ENCODE data around the gene UNC13C. TPM values are rescaled to one million over a fixed set of nuclear protein-coding genes. Genes with fewer than 3 reads are reported as not detected.

Gene UNC13C
- total and polyA plus RNA-seq, 10 of the 15 experiments (the other 5 are each of a cell fraction or from before 2014, with no cell fraction given) = 9.9 to 81.3 (median 25.0) TPM

DNA sequence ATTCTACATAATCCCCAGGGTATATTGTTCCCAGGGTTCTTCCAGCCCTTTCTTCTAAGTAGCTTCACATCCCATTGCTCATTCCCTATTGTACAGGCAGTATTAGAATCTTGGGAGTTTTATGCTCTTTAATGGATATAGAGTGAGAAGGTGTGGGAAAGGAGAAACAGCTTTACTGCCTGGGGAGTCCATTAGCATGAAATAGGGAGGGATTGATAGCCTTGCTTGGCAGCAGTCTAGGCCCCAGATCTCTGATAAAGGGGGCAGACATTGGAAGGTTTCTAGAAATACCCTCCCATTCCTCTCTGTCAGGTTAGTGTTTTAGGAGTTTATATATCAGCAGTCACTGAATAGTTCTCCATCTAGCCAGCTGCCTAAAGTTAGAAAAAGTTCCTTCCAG lies 334.3 kb downstream of the UNC13C start:
- RAD21 ChIA-PET (ENCODE audit: unreplicated experiment) = interaction anchor here (0.9 to 1.1 kb wide), 4 partner anchors 10 to 23 kb away, joined by 3 read pairs; no protein-coding TSS in a partner anchor
- no peak for FAIRE-seq
- SMC1A ChIA-PET (ENCODE audit: uncharacterized antibody, unreplicated experiment) = interaction anchor here (0.7 to 2.9 kb wide), 8 partner anchors 12 to 171 kb away, joined by 3 to 11 read pairs (median 4); no protein-coding TSS in a partner anchor
- no peaks in the 10 kb centered on the region for H3K79me2 ChIP-seq (ENCODE audit: control insufficient read depth, insufficient read depth, low read length)
- no peak overlapping the region for H2AFZ ChIP-seq (ENCODE audit: control insufficient read depth, low read depth, low read length)
- no peaks in the 10 kb centered on the region for H4K20me1 ChIP-seq (ENCODE audit: control insufficient read depth, insufficient read depth)
- intact Hi-C loops (cut with micrococcal nuclease; ENCODE audit: unreplicated experiment) = no loop called here
- H3K4me3 ChIP-seq = no peak overlapping the region
- CTCF ChIA-PET = interaction anchor here (1.3 kb wide), 2 partner anchors 8 to 33 kb away, joined by 3 to 4 read pairs; no protein-coding TSS in a partner anchor
- H3K9me3 ChIP-seq (replicated peaks; ENCODE audit: control insufficient read depth, insufficient read depth, low read length) = no peaks in the 10 kb centered on the region; the same call in 2 of the 3 replicates
- TF ChIP-seq RAD21 (IDR thresholded peaks at IDR 0.05; ENCODE audit: insufficient read depth, low read depth, low read length) = no peak
- no peak for TF ChIP-seq LARP7 (IDR thresholded peaks at IDR 0.05)
- TF ChIP-seq STAT3 (IDR thresholded peaks at IDR 0.05; ENCODE audit: low read depth, low read length) = no peak
- no peak for TF ChIP-seq MYB (IDR thresholded peaks at IDR 0.05; ENCODE audit: borderline replicate concordance, low read depth, low read length)
- TF ChIP-seq RB1 (IDR thresholded peaks at IDR 0.05; ENCODE audit: borderline replicate concordance) = no peak
- TF ChIP-seq, protein P1, sequence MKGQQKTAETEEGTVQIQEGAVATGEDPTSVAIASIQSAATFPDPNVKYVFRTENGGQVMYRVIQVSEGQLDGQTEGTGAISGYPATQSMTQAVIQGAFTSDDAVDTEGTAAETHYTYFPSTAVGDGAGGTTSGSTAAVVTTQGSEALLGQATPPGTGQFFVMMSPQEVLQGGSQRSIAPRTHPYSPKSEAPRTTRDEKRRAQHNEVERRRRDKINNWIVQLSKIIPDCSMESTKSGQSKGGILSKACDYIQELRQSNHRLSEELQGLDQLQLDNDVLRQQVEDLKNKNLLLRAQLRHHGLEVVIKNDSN (IDR thresholded peaks at IDR 0.05; ENCODE audit: borderline replicate concordance, extremely low read length, insufficient read depth, low read depth, low read length) = no peak
- no peak for TF ChIP-seq TCF3 (IDR thresholded peaks at IDR 0.05; ENCODE audit: borderline replicate concordance, insufficient read depth, low read depth, low read length)
- no peak for TF ChIP-seq RCOR1 (conservative IDR thresholded peaks at IDR 0.05; ENCODE audit: low read depth, low read length)
- TF ChIP-seq HDGF (IDR thresholded peaks at IDR 0.05) = no peak
- TF ChIP-seq, protein P2, sequence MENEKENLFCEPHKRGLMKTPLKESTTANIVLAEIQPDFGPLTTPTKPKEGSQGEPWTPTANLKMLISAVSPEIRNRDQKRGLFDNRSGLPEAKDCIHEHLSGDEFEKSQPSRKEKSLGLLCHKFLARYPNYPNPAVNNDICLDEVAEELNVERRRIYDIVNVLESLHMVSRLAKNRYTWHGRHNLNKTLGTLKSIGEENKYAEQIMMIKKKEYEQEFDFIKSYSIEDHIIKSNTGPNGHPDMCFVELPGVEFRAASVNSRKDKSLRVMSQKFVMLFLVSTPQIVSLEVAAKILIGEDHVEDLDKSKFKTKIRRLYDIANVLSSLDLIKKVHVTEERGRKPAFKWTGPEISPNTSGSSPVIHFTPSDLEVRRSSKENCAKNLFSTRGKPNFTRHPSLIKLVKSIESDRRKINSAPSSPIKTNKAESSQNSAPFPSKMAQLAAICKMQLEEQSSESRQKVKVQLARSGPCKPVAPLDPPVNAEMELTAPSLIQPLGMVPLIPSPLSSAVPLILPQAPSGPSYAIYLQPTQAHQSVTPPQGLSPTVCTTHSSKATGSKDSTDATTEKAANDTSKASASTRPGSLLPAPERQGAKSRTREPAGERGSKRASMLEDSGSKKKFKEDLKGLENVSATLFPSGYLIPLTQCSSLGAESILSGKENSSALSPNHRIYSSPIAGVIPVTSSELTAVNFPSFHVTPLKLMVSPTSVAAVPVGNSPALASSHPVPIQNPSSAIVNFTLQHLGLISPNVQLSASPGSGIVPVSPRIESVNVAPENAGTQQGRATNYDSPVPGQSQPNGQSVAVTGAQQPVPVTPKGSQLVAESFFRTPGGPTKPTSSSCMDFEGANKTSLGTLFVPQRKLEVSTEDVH (IDR thresholded peaks at IDR 0.05; ENCODE audit: low read depth, partially characterized antibody) = no peak
- H3K9ac ChIP-seq (ENCODE audit: control insufficient read depth, insufficient read depth, low read length) = no peak overlapping the region
- H3K36me3 ChIP-seq (ENCODE audit: control insufficient read depth in 2 of 2, insufficient read depth in 2 of 2, low read length in 1 of 2) = no peaks in the 10 kb centered on the region
- DNase-seq (ENCODE audit: low read depth, low spot score) = no peak
- ATAC-seq = no peak
- no TSS peak for BruUV-seq (replicated peaks)
- H3K4me2 ChIP-seq (ENCODE audit: control insufficient read depth, insufficient read depth) = no peak overlapping the region
- no peaks in the 10 kb centered on the region for H3K4me1 ChIP-seq (ENCODE audit: control insufficient read depth, insufficient read depth, low read length)
- POLR2A ChIA-PET = interaction anchor here (1.0 kb wide), 1 partner anchor 9 kb away, joined by 4 read pairs; no protein-coding TSS in a partner anchor
- H3K27me3 ChIP-seq (replicated peaks in 1 of 2; ENCODE audit: control insufficient read depth in 2 of 2, insufficient read depth in 2 of 2, low read length in 1 of 2) = no peaks in the 10 kb centered on the region
- in situ Hi-C loops (cut with MboI) = no loop called here
- no peak overlapping the region for H3K27ac ChIP-seq (ENCODE audit: control insufficient read depth, insufficient read depth)

All from GM12878 (cell line).